OCI-LY3 (cell line): ENCODE measurements around the gene ZFC3H1.
"Not testable (repeated sequence)": the region's sequence is repeated elsewhere in the genome, so short reads cannot be mapped to it uniquely, and the experiment has no call there.

Source experiments
- H2AFZ ChIP-seq: fragments of 200-600, 300-600 bp; shearing (Covaris generic); 2 replicates; pipeline ENCODE4 v1.6.0; 2014; ENCODE audit warnings: antibody characterized with exemption, low read depth, low read length
- H3K27ac ChIP-seq: fragments of 200-600, 300-600 bp; sonication (generic); 2 replicates; pipeline ENCODE4 v1.5.1; 2014; ENCODE audit warnings: mild to moderate bottlenecking, low read length, moderate library complexity, mixed read lengths
- H3K27me3 ChIP-seq: fragments of 200-600, 300-600 bp; sonication (generic); 2 replicates; pipeline ENCODE4 v1.6.1; 2014; ENCODE audit warnings: low read depth, low read length, mixed read lengths
- H3K36me3 ChIP-seq: fragments of 200-600, 300-600 bp; sonication (generic); replicated peaks from 2 replicates; pipeline ENCODE3; 2014; ENCODE audit warnings: low read depth, low read length, mixed read lengths
- H3K4me1 ChIP-seq: fragments of 300-600, 200-600 bp; sonication (generic); 2 replicates; pipeline ENCODE4 v1.6.1; 2014; ENCODE audit warnings: low read length, mixed read lengths
- H3K4me2 ChIP-seq: fragments of 200-600, 300-600 bp; sonication (generic); 2 replicates; pipeline ENCODE4 v1.6.1; 2014; ENCODE audit warnings: low read length, mixed read lengths
- H3K4me3 ChIP-seq: fragments of 300-600, 200-600 bp; sonication (generic); 2 replicates; pipeline ENCODE4 v1.5.1; 2014; ENCODE audit warnings: antibody characterized with exemption, mild to moderate bottlenecking, low read length, moderate library complexity
- H3K79me2 ChIP-seq: fragments of 300-600, 200-600 bp; shearing (Covaris generic); 2 replicates; pipeline ENCODE4 v1.6.1; 2014; ENCODE audit warnings: mild to moderate bottlenecking, low read length, mixed read lengths
- H3K9ac ChIP-seq: fragments of 300-600, 200-600 bp; shearing (Covaris generic); 2 replicates; pipeline ENCODE4 v1.6.0; 2014; ENCODE audit warnings: mild to moderate bottlenecking, low read length, moderate library complexity
- H3K9me3 ChIP-seq: fragments of 200-600, 300-600 bp; shearing (Covaris generic); 2 replicates; pipeline ENCODE4 v1.6.1; 2014; ENCODE audit warnings: low read length, mixed read lengths; ENCODE audit not compliant: insufficient read depth
- H4K20me1 ChIP-seq: fragments of 200-600, 300-600 bp; sonication (generic); 2 replicates; pipeline ENCODE4 v1.6.1; 2016; ENCODE audit warnings: low read length, mixed read lengths; ENCODE audit not compliant: insufficient read depth
- CTCF ChIP-seq: fragments of 200-600, 300-600 bp; sonication (generic); IDR thresholded peaks from 2 replicates; pipeline ENCODE4 v1.5.1; 2014; ENCODE audit warnings: antibody characterized with exemption, low read length, low read depth
- EZH2phosphoT487 ChIP-seq: fragments of 200-600 bp; shearing (Covaris generic); IDR thresholded peaks from 2 replicates; pipeline ENCODE4 v1.6.1; 2018; ENCODE audit warnings: antibody characterized with exemption, mixed run types, low read depth

ZFC3H1 gene

GRCh38 chr12:71704920-71705319 lies 41.3 kb upstream of the ZFC3H1 start:
- no peaks in the 10 kb centered on the region for H3K79me2 ChIP-seq
- no peak overlapping the region for H3K4me2 ChIP-seq
- no peak overlapping the region for H3K27ac ChIP-seq
- H3K4me3 ChIP-seq, result no peak overlapping the region
- H3K4me1 ChIP-seq, result no peaks in the 10 kb centered on the region
- H3K9me3 ChIP-seq, result no peaks in the 10 kb centered on the region
- H3K36me3 ChIP-seq, result no peaks in the 10 kb centered on the region
- H4K20me1 ChIP-seq, result no peaks in the 10 kb centered on the region
- no peak overlapping the region for H2AFZ ChIP-seq
- H3K9ac ChIP-seq, result no peak overlapping the region
- H3K27me3 ChIP-seq, result no peaks in the 10 kb centered on the region
- TF ChIP-seq CTCF (no peak), EZH2phosphoT487 (no peak)

DNA sequence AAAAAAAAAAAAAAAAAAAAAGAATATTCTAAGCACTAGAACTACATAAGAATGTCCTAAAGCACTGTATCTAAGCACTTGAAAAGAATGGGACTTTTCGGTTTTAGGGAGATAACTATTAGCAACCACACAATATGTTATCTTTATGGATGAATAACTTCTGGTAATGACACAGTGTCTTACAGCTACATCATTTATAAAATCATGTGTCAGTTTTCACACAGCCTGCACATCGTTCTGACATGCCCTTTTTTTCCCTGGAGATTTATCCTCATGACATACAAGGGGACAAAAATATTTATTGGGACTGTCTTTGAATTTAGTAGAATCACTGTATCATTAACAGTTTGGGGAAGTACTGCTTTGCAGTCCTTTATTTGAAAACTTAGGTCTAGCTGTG lies 39.6 kb upstream of the ZFC3H1 start:
- H3K9ac ChIP-seq, result no peak overlapping the region
- no peaks in the 10 kb centered on the region for H3K9me3 ChIP-seq
- no peak overlapping the region for H3K27ac ChIP-seq
- H2AFZ ChIP-seq, result no peak overlapping the region
- no peaks in the 10 kb centered on the region for H3K79me2 ChIP-seq
- no peak overlapping the region for H3K4me2 ChIP-seq
- H3K4me1 ChIP-seq, result peaks cover 6% of the 10 kb centered on the region; the same call in 1 of the 2 replicates
- no peaks in the 10 kb centered on the region for H3K27me3 ChIP-seq
- TF ChIP-seq EZH2phosphoT487 (no peak), CTCF (no peak)
- no peak overlapping the region for H3K4me3 ChIP-seq
- peaks cover 4% of the 10 kb centered on the region for H3K36me3 ChIP-seq
- H4K20me1 ChIP-seq, result no peaks in the 10 kb centered on the region

GRCh38 chr12:71702590-71702989 lies 38.9 kb upstream of the ZFC3H1 start:
- Histone ChIP-seq H3K36me3 (peaks cover 4% of the 10 kb centered on the region), H3K4me3 (no peak overlapping the region), H3K9me3 (no peaks in the 10 kb centered on the region), H2AFZ (no peak overlapping the region), H3K4me2 (no peak overlapping the region), H3K27me3 (no peaks in the 10 kb centered on the region), H3K4me1 (peaks cover 6% of the 10 kb centered on the region; the same call in 1 of the 2 replicates), H3K27ac (no peak overlapping the region), H3K79me2 (no peaks in the 10 kb centered on the region), H4K20me1 (no peaks in the 10 kb centered on the region), H3K9ac (no peak overlapping the region)
- TF ChIP-seq EZH2phosphoT487 (no peak), CTCF (no peak)

- H3K27ac ChIP-seq, H4K20me1 ChIP-seq, H3K4me1 ChIP-seq, H3K9ac ChIP-seq, H3K27me3 ChIP-seq, H3K4me3 ChIP-seq, H3K79me2 ChIP-seq, H2AFZ ChIP-seq, H3K4me2 ChIP-seq, H3K36me3 ChIP-seq, H3K9me3 ChIP-seq: not testable (repeated sequence)
These were observed 38.5 kb upstream of the ZFC3H1 start for GRCh38 chr12:71702181-71702580.

DNA sequence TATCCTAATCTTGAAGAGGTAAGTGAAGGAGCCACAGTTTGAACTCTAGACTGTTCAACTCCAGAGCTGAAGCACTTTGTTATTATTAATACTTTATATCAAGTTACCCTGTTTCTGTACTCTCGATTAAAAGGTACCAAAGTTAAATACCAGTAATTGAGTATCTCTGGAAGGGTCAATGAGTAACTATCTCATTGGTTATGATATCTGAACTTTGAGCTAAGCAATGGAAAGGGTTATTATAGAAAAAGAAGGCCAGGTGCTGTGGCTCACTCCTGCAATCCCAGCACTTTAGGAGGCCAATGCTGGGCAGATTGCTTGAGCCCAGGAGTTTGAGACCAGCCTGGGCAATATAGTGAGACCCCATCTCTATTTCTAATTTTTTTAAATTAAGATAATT lies 32.1 kb upstream of the ZFC3H1 start:
- Histone ChIP-seq H3K4me2 (no peak overlapping the region), H3K36me3 (peaks cover 9% of the 10 kb centered on the region), H4K20me1 (no peaks in the 10 kb centered on the region), H3K79me2 (no peaks in the 10 kb centered on the region), H3K4me1 (peaks cover 26% of the 10 kb centered on the region), H3K9ac (no peak overlapping the region), H3K27me3 (no peaks in the 10 kb centered on the region), H3K27ac (no peak overlapping the region), H3K4me3 (no peak overlapping the region), H2AFZ (no peak overlapping the region), H3K9me3 (no peaks in the 10 kb centered on the region)
- TF ChIP-seq EZH2phosphoT487 (no peak), CTCF (no peak)
